Posterior cingulate gyrus (tissue), 11 donors: ENCODE measurements around the gene FGF18.
"Not testable (repeated sequence)": the region's sequence is repeated elsewhere in the genome, so short reads cannot be mapped to it uniquely, and the experiment has no call there.

Experiments
- DNase-seq, 10 donors: peaks; one replicate each; pipeline versions ENCODE4 v3.0.0 to v3.0.0-alpha.2; 2020 to 2021; ENCODE audit warnings: mixed read lengths in 3 of 10
- intact Hi-C: fragments of 100-400 bp; cut with DNase I; formaldehyde crosslinking; loops from one replicate; pipeline ENCODE4 v1.15.1; 2023

The FGF18 gene

GRCh38 chr5:171397190-171397589, 22.3 kb upstream of the FGF18 start:
- intact Hi-C loops, result loop anchor here (10.0 kb wide), 1 partner anchor 608 kb away; the partner anchor contains the start of gene FBXW11
- DNase-seq, result no peak

- no peak for DNase-seq
- intact Hi-C loops, result loop anchor here (10.0 kb wide), 1 partner anchor 607 kb away; the partner anchor contains the start of gene FBXW11
These were observed 21.8 kb upstream of the FGF18 start for GRCh38 chr5:171397599-171397998.

GRCh38 chr5:171398660-171399059, 20.8 kb upstream of the FGF18 start:
- DNase-seq, result peak in 1 of 10 donors; percentile 18
- intact Hi-C loops, result loop anchor here (10.0 kb wide), 1 partner anchor 606 kb away; the partner anchor contains the start of gene FBXW11

- no peak for DNase-seq
- intact Hi-C loops, result no loop called here
These were observed 19.3 kb upstream of the FGF18 start for GRCh38 chr5:171400169-171400568.

GRCh38 chr5:171401167-171401947, 18.1 kb upstream of the FGF18 start:
- DNase-seq, result peak in 1 of 10 donors; percentile 35
- intact Hi-C loops, result no loop called here

- DNase-seq, intact Hi-C loops: not testable (repeated sequence)
These were observed 16.7 kb upstream of the FGF18 start for GRCh38 chr5:171402751-171403150.

DNA sequence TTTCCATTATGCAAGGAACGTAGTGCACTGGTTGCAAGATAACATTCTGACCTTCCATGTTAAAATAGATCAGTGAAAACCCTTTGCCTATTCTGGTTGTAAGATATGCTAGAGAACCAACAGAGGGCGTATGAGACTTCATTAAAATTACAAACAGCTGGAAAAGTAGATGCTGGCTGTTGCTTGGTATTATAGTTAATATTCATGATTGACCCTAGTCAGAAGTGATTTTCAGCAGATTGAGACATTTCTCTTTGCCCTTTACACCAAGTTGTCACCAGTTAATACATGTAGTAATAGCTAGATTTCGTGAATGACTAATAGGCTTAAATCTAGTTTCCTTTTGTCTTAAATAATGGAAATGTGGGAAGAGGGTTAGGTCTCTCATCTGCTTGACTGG, 13.8 kb upstream of the FGF18 start:
- intact Hi-C loops, result no loop called here
- DNase-seq, result no peak

DNA sequence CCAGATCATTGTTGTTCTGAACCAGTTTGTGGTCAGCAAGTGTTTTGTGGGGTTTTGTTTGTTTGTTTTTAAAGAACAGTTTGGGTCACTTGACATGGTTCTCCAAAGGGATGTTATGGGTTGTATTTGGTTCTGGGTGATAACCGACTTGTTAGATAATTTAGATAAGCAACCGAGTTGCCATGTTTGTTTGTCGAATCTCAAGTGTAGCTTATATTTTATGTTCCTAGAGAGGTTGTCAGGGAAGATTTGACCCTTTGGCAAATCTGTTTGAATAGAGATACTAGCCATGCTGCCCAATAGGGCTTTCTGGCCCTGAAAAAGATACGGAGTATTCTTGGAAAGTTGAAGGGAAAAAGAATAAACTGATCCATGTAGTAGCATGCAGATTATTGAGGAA, 12.2 kb upstream of the FGF18 start:
- DNase-seq, result no peak
- intact Hi-C loops, result no loop called here

- intact Hi-C loops, result no loop called here
- peak in 2 of 10 donors; percentile 22 to 41 for DNase-seq
These were observed 10.0 kb upstream of the FGF18 start for GRCh38 chr5:171409164-171410136.

DNA sequence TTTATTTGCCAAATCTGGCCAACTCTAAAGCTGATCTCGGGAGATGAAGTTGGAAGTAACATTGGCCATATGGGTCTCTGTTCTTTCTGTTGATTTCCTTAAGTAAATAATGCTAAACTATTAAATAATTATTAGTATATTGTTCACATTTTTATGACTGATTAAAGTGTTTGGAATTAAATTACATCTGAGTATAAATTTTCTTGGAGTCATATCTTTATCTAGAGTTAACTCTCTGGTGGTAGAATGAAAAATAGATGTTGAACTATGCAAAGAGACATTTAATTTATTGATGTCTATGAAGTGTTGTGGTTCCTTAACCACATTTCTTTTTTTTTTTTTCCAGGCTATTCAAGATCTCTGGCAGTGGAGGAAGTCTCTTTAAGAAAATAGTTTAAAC, 9.3 kb upstream of the FGF18 start:
- DNase-seq, result no peak
- intact Hi-C loops, result no loop called here

DNA sequence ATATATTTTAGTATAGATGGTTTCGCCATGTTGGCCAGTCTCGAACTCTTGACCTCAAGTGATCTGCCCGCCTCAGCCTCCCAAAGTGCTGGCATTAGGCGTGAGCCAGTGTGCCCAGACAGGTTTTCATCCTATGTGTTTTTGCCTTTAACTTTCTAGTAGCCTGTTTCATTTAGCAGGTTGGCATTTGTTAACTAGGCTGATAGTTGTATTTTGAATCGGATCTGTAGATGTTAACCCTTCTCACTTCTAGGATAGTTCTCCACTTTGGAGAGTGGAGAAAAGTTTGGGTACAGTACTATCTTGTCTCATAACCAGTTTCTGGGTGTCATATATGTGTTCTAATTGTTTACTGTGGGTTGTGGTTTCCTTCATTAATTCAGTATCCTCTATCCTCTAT, 7.3 kb upstream of the FGF18 start:
- intact Hi-C loops, result no loop called here
- DNase-seq, result peak in 1 of 10 donors; percentile 27

GRCh38 chr5:171413153-171413910, 6.1 kb upstream of the FGF18 start:
- intact Hi-C loops, result no loop called here
- DNase-seq, result no peak

GRCh38 chr5:171413993-171414392, 5.5 kb upstream of the FGF18 start:
- DNase-seq, intact Hi-C loops: not testable (repeated sequence)

DNA sequence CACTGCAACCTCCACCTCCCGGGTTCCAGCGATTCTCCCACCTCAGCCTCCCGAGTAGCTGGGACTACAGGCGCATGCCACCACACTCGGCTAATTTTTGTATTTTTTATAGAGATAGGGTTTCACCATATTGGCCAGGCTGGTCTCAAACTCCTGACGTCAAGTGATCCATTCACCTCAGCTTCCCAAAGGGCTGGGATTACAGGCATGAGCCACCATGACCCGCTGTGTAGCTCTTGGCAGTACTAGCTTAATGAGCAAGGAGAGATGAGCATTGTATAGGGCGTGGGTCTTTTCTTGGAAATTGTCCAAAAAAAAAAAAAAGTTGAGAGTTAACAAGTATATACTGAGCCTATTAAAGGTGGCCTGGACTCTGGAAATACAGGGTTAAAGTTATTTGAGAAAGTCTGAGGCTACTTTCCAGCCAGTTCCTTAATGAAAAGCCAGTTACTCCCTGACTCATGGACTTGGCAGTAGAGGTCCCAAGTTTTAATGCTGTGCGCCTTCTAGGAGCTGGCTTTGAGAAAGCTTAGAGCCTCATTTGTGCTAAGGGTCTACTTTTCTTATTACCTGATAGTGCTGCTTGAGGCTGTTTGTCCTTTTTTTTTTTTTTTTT, 4.2 kb upstream of the FGF18 start:
- DNase-seq, result no peak
- intact Hi-C loops, result loop anchor here (5.0 kb wide), 1 partner anchor 622 kb away; no protein-coding TSS in a partner anchor

- DNase-seq, result no peak
- intact Hi-C loops, result loop anchor here (5.0 kb wide), 1 partner anchor 621 kb away; no protein-coding TSS in a partner anchor
These were observed 3.0 kb upstream of the FGF18 start for GRCh38 chr5:171416160-171417049.

DNA sequence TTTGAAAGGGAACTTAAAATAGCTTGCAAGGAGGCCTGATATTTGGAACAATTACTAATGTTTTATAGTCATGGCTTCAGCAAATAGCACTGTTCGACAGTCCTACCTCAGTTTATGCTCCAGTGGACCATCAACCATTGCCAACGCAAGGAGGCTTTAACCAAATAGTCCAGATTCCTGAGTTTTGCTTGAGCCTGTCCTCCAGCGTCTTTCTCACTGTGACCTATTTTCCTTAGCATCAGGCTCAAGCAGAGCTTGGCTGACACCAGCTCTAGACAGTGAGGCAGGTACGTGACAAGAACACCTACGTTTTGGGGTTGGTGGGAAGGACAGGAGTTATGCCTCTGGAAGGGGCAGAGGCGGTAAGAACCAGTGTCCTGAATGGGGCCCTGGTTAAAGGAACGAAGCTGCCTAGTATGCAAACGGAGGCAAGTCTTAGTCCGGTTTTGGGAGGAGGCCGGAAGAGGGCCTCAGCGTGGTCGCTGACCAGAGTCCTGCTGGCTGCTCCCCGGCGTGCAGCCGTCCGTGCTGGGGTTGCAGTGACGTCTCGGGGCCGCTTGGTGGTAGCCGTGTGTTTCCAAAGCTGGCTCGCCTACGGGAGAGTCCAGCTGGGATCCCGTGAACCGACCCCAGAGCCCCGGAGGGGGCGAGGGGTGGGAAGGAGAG, 998 bp upstream of the FGF18 start:
- intact Hi-C loops, result loop anchor here (2.0 to 5.0 kb wide), 2 partner anchors 488 to 619 kb away; no protein-coding TSS in a partner anchor
- DNase-seq, result peak; percentile 71 to 97 (median 79)

GRCh38 chr5:171419688-171420430, 412 bp downstream of the FGF18 start:
- DNase-seq, result peak in 3 of 10 donors; percentile 78 to 84 (median 84)
- intact Hi-C loops, result loop anchor here (2.0 to 5.0 kb wide), 3 partner anchors 429 to 617 kb away; no protein-coding TSS in a partner anchor
